SK-N-SH (cell line): ENCODE measurements around the gene ILDR1. TPM values are rescaled to one million over a fixed set of nuclear protein-coding genes. Genes with fewer than 3 reads are reported as not detected.

ENCODE experiments used
- CTCF ChIA-PET: fragments of 300-600, 350-600 bp; formaldehyde crosslinking; extraction: SDS; loops from one replicate; lab custom pipeline; 2021; lab: Yijun Ruan, JAX
- POLR2A ChIA-PET: fragments of 350-600 bp; sonication (Branson Sonifier 250); formaldehyde crosslinking; extraction: SDS; loops from one replicate; lab custom pipeline; 2020; ENCODE audit warnings: antibody characterized with exemption, inconsistent platforms; lab: Yijun Ruan, JAX
- DNase-seq: peaks from one replicate; pipeline ENCODE4 v3.0.0; 2012
- H2AFZ ChIP-seq: fragments of 200-600 bp; sonication (generic); 2 replicates; pipeline ENCODE4 v1.8.1; 2016; ENCODE audit warnings: antibody characterized with exemption, mild to moderate bottlenecking, low read depth
- H3F3A ChIP-seq: fragments of 200-600 bp; sonication (generic); replicated peaks from 2 replicates; pipeline ENCODE3; 2016; ENCODE audit warnings: antibody characterized with exemption, mild to moderate bottlenecking; ENCODE audit not compliant: insufficient read depth
- H3K27ac ChIP-seq, 2 experiments: fragments of 200-500 bp in 1 of 2; fragments of 200-600 bp in 1 of 2; sonication (Bioruptor generic) in 1 of 2; sonication (generic), shearing (Covaris generic) in 1 of 2; 2 replicates each; pipeline versions ENCODE4 v1.5.1 to v1.6.1; 2014 to 2016; ENCODE audit warnings: low read depth in 2 of 2, inconsistent platforms in 1 of 2, low read length in 1 of 2, mild to moderate bottlenecking in 1 of 2, mixed read lengths in 1 of 2
- H3K27me3 ChIP-seq: fragments of 200-600 bp; sonication (generic), shearing (Covaris generic); 2 replicates; pipeline ENCODE4 v1.6.1; 2016; ENCODE audit warnings: mixed run types; ENCODE audit not compliant: insufficient read depth
- H3K36me3 ChIP-seq, 2 experiments: fragments of 200-500 bp in 1 of 2; fragments of 200-600 bp in 1 of 2; sonication (Bioruptor generic) in 1 of 2; sonication (generic) in 1 of 2; replicated peaks in 1 of 2; 2 replicates each; pipeline versions ENCODE3 to v1.5.1; 2014 to 2016; ENCODE audit warnings: low read length in 1 of 2, mild to moderate bottlenecking in 1 of 2; ENCODE audit not compliant: insufficient read depth in 2 of 2, control insufficient read depth in 1 of 2
- H3K4me1 ChIP-seq, 2 experiments: fragments of 200-500 bp in 1 of 2; fragments of 200-600 bp in 1 of 2; sonication (Bioruptor generic) in 1 of 2; sonication (generic), shearing (Covaris generic) in 1 of 2; 2 replicates each; pipeline versions ENCODE4 v1.5.1 to v1.6.1; 2014 to 2016; ENCODE audit warnings: low read depth in 1 of 2, low read length in 1 of 2, mixed run types in 1 of 2; ENCODE audit not compliant: insufficient read depth in 2 of 2, control insufficient read depth in 1 of 2
- H3K4me2 ChIP-seq: fragments of 200-600 bp; sonication (generic), shearing (Covaris generic); 2 replicates; pipeline ENCODE4 v1.6.1; 2017; ENCODE audit warnings: mixed run types
- H3K4me3 ChIP-seq, 2 experiments: fragments of 200-500 bp in 1 of 2; fragments of 200-600 bp in 1 of 2; sonication (Bioruptor generic) in 1 of 2; sonication (generic), shearing (Covaris generic) in 1 of 2; 2 replicates each; pipeline versions ENCODE4 v1.5.1 to v1.8.1; 2014 to 2016; ENCODE audit warnings: low read depth in 2 of 2, inconsistent platforms in 1 of 2, low read length in 1 of 2, mild to moderate bottlenecking in 1 of 2, mixed read lengths in 1 of 2, moderate library complexity in 1 of 2
- H3K79me2 ChIP-seq: fragments of 200-600 bp; sonication (generic); 2 replicates; pipeline ENCODE4 v1.8.1; 2017; ENCODE audit warnings: mild to moderate bottlenecking; ENCODE audit not compliant: insufficient read depth
- H3K9ac ChIP-seq: fragments of 200-600 bp; sonication (generic); 2 replicates; pipeline ENCODE4 v1.6.1; 2017; ENCODE audit warnings: mixed run types
- H3K9me2 ChIP-seq: fragments of 200-600 bp; sonication (generic); 2 replicates; pipeline ENCODE4 v1.6.1; 2017; ENCODE audit warnings: mixed run types
- H3K9me3 ChIP-seq: fragments of 200-600 bp; sonication (generic); 2 replicates; pipeline ENCODE4 v1.6.1; 2017; ENCODE audit warnings: mixed run types, mild to moderate bottlenecking, moderate library complexity
- H4K20me1 ChIP-seq: fragments of 200-600 bp; sonication (generic); 2 replicates; pipeline ENCODE4 v1.6.1; 2017; ENCODE audit warnings: mild to moderate bottlenecking, mixed run types; ENCODE audit not compliant: insufficient read depth
- ELF1 ChIP-seq: IDR thresholded peaks from 2 replicates; pipeline ENCODE4 v1.4.0; 2012
- EP300 ChIP-seq, 2 experiments: IDR thresholded peaks; 2 replicates each; pipeline versions ENCODE4 v1.4.0 to v1.6.1; 2012; ENCODE audit warnings: borderline replicate concordance in 1 of 2, low read depth in 1 of 2, low read length in 1 of 2
- FOXJ3 ChIP-seq: sonication (generic); formaldehyde crosslinking; IDR thresholded peaks from 2 replicates; pipeline ENCODE4 v1.5.1; 2020; ENCODE audit warnings: mild to moderate bottlenecking, missing genetic modification reagents
- JUND ChIP-seq: IDR thresholded peaks from 2 replicates; pipeline ENCODE4 v1.4.0; 2012
- MXI1 ChIP-seq: IDR thresholded peaks from 2 replicates; pipeline ENCODE4 v1.6.1; 2012; ENCODE audit warnings: mild to moderate bottlenecking, low read depth, low read length, improper control_type of control experiment
- NRF1 ChIP-seq: IDR thresholded peaks from 2 replicates; pipeline ENCODE4 v1.6.1; 2012; ENCODE audit warnings: low read depth, mild to moderate bottlenecking, low read length
- PBX3 ChIP-seq: IDR thresholded peaks from 2 replicates; pipeline ENCODE4; 2012
- RFX5 ChIP-seq: IDR thresholded peaks from 2 replicates; pipeline ENCODE4 v1.6.1; 2012; ENCODE audit warnings: mild to moderate bottlenecking, improper control_type of control experiment, low read length
- SMC3 ChIP-seq: IDR thresholded peaks from 2 replicates; pipeline ENCODE4 v1.6.1; 2012; ENCODE audit warnings: low read depth, low read length, improper control_type of control experiment
- TCF12 ChIP-seq: IDR thresholded peaks from 2 replicates; pipeline ENCODE4 v1.4.0; 2012
- TEAD4 ChIP-seq: IDR thresholded peaks from 2 replicates; pipeline ENCODE4 v1.4.0; 2012; ENCODE audit warnings: mild to moderate bottlenecking, borderline replicate concordance; ENCODE audit not compliant: insufficient read depth
- USF1 ChIP-seq: IDR thresholded peaks from 2 replicates; pipeline ENCODE4 v1.4.0; 2012; ENCODE audit warnings: low read depth, borderline replicate concordance
- ZBTB33 ChIP-seq: IDR thresholded peaks from 2 replicates; pipeline ENCODE4 v1.4.0; 2012; ENCODE audit warnings: low read depth, borderline replicate concordance
- WGBS: methylation state at CpG from one replicate; pipeline ENCODE4 v1.1.6; 2017; ENCODE audit warnings: low lambda C conversion rate; 5-methylcytosine and 5-hydroxymethylcytosine counted together
- polyA plus RNA-seq, 3 experiments: library from polyadenylated mRNA; depleted of rRNA; stranded (reverse); fragments of >200 nt; gene quantifications; 2 replicates each; pipeline ENCODE4 v1.2.3, GENCODE V29; 2012
- TF ChIP-seq, protein P1 (sequence below): fragments of 150-350 bp; IDR thresholded peaks from 2 replicates; pipeline ENCODE4 v1.6.1; 2016; ENCODE audit warnings: mild to moderate bottlenecking, low read depth, low read length
- TF ChIP-seq, protein P2 (sequence below): fragments of 150-350 bp; IDR thresholded peaks from 2 replicates; pipeline ENCODE4 v1.6.1; 2017; ENCODE audit warnings: antibody characterized with exemption, low read length, low read depth, borderline replicate concordance

ILDR1 gene
- polyA plus RNA-seq, 1 of the 3 experiments (the other 2 are of a cell fraction) = 0.02 TPM

GRCh38 chr3:121942116-121942786, 79.8 kb downstream of the ILDR1 start:
- ChIA-PET CTCF (interaction anchor here (0.7 kb wide), 2 partner anchors 10 to 146 kb away, joined by 3 read pairs; no protein-coding TSS in a partner anchor), POLR2A (no interaction called here)
- TF ChIP-seq MXI1 (no peak), USF1 (no peak), SMC3 (no peak), TEAD4 (no peak), TCF12 (no peak), FOXJ3 (no peak), NRF1 (no peak), JUND (no peak), EP300 (IDR thresholded peaks at IDR 0.05; ENCODE audit: borderline replicate concordance in 1 of 2, low read depth in 1 of 2, low read length in 1 of 2) (no peak), ZBTB33 (no peak)
- TF ChIP-seq, protein P1, sequence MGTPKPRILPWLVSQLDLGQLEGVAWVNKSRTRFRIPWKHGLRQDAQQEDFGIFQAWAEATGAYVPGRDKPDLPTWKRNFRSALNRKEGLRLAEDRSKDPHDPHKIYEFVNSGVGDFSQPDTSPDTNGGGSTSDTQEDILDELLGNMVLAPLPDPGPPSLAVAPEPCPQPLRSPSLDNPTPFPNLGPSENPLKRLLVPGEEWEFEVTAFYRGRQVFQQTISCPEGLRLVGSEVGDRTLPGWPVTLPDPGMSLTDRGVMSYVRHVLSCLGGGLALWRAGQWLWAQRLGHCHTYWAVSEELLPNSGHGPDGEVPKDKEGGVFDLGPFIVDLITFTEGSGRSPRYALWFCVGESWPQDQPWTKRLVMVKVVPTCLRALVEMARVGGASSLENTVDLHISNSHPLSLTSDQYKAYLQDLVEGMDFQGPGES = no peak
- Histone ChIP-seq H3K4me1 (no peaks in the 10 kb centered on the region), H2AFZ (no peak overlapping the region), H3K9me2 (no peaks in the 10 kb centered on the region), H3K27ac (no peak overlapping the region), H3K36me3 (no peaks in the 10 kb centered on the region), H3F3A (no peaks in the 10 kb centered on the region), H3K9me3 (no peaks in the 10 kb centered on the region), H4K20me1 (no peaks in the 10 kb centered on the region), H3K79me2 (no peaks in the 10 kb centered on the region), H3K9ac (no peak overlapping the region), H3K27me3 (no peaks in the 10 kb centered on the region), H3K4me2 (no peak overlapping the region), H3K4me3 (no peak overlapping the region)
- 56% methylated on average over 4 of the region's 4 CpGs for WGBS
- no peak for DNase-seq

DNA sequence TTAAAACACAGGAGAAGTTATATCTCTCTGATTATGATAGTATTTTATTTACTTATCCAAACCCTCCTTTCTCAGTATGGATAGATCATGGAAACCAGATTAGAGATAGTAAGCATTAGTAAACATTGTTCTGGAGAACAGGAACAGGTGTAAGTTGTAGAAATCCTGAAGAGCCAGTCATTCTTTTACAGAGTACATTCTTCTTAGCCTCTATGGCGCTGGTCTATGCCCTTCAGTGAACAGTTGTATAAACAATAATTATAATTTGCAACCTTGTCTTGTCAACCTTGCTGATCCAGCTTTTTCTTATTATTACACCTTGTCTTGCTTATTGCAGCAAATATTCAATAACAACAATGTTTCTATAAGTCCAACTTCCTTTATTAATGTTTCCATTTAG, 80.5 kb downstream of the ILDR1 start:
- WGBS = 42% methylated on average over 1 of the region's 1 CpG
- no peak overlapping the region for H3K9ac ChIP-seq
- H3F3A ChIP-seq = no peaks in the 10 kb centered on the region
- H3K4me3 ChIP-seq = no peak overlapping the region
- no peaks in the 10 kb centered on the region for H3K27me3 ChIP-seq
- no peaks in the 10 kb centered on the region for H4K20me1 ChIP-seq
- H3K4me1 ChIP-seq = no peaks in the 10 kb centered on the region
- no peak overlapping the region for H3K4me2 ChIP-seq
- H3K9me2 ChIP-seq = no peaks in the 10 kb centered on the region
- no peaks in the 10 kb centered on the region for H3K9me3 ChIP-seq
- CTCF ChIA-PET = no interaction called here
- TF ChIP-seq ZBTB33 (no peak), ELF1 (no peak), RFX5 (no peak), PBX3 (no peak), MXI1 (no peak), NRF1 (no peak)
- TF ChIP-seq, protein P2, sequence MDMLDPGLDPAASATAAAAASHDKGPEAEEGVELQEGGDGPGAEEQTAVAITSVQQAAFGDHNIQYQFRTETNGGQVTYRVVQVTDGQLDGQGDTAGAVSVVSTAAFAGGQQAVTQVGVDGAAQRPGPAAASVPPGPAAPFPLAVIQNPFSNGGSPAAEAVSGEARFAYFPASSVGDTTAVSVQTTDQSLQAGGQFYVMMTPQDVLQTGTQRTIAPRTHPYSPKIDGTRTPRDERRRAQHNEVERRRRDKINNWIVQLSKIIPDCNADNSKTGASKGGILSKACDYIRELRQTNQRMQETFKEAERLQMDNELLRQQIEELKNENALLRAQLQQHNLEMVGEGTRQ = no peak
- H2AFZ ChIP-seq = no peak overlapping the region
- POLR2A ChIA-PET = no interaction called here
- H3K36me3 ChIP-seq = no peaks in the 10 kb centered on the region
- DNase-seq = no peak
- no peak overlapping the region for H3K27ac ChIP-seq
- H3K79me2 ChIP-seq = no peaks in the 10 kb centered on the region
